GM12891 (cell line): ENCODE measurements around the gene FLT1.

Experiments used
- DNase-seq: peaks from one replicate; pipeline ENCODE4 v3.0.0; 2011; ENCODE audit warnings: low spot score; ENCODE audit not compliant: insufficient read length
- FAIRE-seq: peaks from 2 replicates; lab custom pipeline; 2011; peaks lifted over from hg19 to GRCh38; lab: Jason Lieb, UNC
- PAX5 ChIP-seq: IDR thresholded peaks from 2 replicates; pipeline ENCODE4 v1.6.1; 2011; ENCODE audit warnings: low read length, moderate library complexity, mild to moderate bottlenecking; ENCODE audit not compliant: insufficient read depth, severe bottlenecking
- POLR2A ChIP-seq: IDR thresholded peaks from 2 replicates; pipeline ENCODE4 v1.6.1; 2011; ENCODE audit warnings: low read depth, low read length, control low read depth
- POLR2AphosphoS5 ChIP-seq: IDR thresholded peaks from 2 replicates; pipeline ENCODE4 v1.6.1; 2011; ENCODE audit warnings: low read depth, low read length, control low read depth
- POU2F2 ChIP-seq: IDR thresholded peaks from 2 replicates; pipeline ENCODE4 v1.6.1; 2011; ENCODE audit warnings: low read depth, mild to moderate bottlenecking, control low read depth, low read length, moderate library complexity
- SPI1 ChIP-seq: IDR thresholded peaks from 2 replicates; pipeline ENCODE4 v1.6.1; 2011; ENCODE audit warnings: low read depth, low read length, control low read depth
- TAF1 ChIP-seq: IDR thresholded peaks from 2 replicates; pipeline ENCODE4 v1.6.1; 2011; ENCODE audit warnings: low read depth, low read length, control low read depth

The FLT1 gene

DNA sequence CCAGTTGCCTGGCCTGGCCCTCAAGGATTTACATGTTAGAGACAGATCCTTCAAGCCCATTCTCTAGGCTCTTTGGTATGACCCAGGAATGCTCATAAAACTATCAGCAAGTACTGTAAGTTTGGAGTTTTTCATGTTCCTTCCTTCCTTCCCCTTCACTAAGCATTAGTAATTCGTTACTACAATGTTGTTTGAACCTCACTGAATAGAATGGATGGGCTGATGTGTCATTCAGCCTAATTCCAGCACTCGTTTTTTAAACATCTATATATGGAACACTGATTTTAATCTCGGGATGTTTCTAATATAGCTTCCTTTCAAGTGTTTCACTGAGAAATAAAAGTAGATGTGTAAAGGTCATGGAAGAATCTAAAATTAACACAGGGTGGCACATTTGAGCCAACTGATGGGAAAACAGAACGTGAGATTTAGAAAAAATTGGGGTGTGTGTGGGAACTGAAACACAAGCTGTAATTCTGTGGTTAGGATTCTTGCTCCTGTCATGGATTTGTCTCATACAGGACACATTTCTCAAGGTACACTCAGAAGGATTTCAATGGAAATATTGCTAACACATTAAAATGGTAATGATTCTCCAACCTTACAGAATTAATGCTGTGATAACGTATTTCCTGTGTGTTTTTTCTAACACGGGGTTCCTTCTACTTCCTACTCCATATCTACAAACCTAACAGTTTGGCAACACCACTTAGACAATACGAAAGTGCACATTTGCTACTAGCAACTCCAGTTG lies 93.4 kb downstream of the FLT1 start:
- no peak for TF ChIP-seq POLR2A
- TF ChIP-seq SPI1, result no peak
- FAIRE-seq (peak; percentile 90), DNase-seq (no peak)

GRCh38 chr13:28396053-28396452 lies 98.9 kb downstream of the FLT1 start:
- no peak for DNase-seq
- FAIRE-seq, result no peak
- TF ChIP-seq PAX5 (no peak), POU2F2 (no peak), POLR2A (no peak), POLR2AphosphoS5 (no peak), SPI1 (no peak), TAF1 (no peak)

- TF ChIP-seq POU2F2 (no peak), POLR2AphosphoS5 (no peak), POLR2A (no peak), PAX5 (no peak), TAF1 (no peak), SPI1 (no peak)
- FAIRE-seq, result no peak
- no peak for DNase-seq
These were observed 100.5 kb downstream of the FLT1 start for GRCh38 chr13:28394422-28394821.

DNA sequence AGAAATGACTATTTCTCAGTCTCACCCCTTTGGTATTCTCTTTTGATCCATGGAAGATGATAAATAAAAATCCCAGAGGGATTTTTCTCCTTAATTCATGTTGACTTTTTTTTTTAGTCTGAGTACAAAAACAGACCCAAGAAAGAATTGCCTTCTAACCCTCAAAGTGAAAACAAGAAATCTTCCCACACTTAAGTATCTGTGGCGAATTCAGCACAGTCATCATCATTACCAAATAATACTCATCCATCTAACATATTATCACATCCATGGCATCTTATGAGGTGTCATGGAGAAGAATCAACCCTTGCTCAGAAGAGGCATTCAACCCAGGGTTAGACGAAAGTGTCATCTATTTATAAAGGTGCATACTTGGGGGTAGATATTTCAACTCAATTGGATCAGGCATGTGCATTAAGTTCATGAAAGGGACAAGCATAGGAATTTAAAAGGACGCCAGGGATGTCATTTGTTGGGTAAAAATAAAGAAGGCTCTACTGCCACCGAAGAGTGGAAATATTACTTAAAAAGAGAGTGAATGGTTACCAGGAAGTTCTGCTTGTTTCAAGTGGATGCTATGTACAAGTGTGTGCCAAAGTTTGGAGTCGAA lies 101.9 kb downstream of the FLT1 start:
- FAIRE-seq (no peak), DNase-seq (no peak)
- no peak for TF ChIP-seq POLR2A
- TF ChIP-seq POU2F2, result no peak
- TF ChIP-seq TAF1, result no peak
- TF ChIP-seq POLR2AphosphoS5, result no peak
- TF ChIP-seq PAX5, result no peak
- TF ChIP-seq SPI1, result no peak

DNA sequence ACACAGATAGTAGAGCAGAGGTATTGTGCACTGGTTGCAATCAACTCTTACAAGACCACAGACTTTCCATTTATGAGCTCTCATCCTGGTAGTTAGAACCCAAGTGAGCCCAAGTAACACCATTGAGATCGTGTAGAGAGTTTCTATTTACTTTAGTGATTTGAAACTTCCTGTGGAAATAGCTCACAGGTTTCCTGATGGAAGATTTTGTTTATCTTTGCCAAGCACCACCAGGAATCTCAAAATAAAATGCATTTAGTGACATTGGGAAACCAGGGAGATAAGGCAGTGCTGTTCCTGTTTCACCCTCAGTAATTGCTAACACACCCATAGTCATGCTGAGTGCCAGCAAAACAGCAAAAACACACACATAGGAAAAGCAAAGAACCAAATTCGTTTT lies 102.5 kb downstream of the FLT1 start:
- no peak for DNase-seq
- no peak for FAIRE-seq
- TF ChIP-seq SPI1, result no peak
- no peak for TF ChIP-seq POLR2A
- TF ChIP-seq POU2F2, result no peak
- TF ChIP-seq PAX5, result no peak
- TF ChIP-seq POLR2AphosphoS5, result no peak
- TF ChIP-seq TAF1, result no peak

GRCh38 chr13:28387740-28388501 lies 107.0 kb downstream of the FLT1 start:
- no peak for DNase-seq
- TF ChIP-seq TAF1, result no peak
- TF ChIP-seq POU2F2, result no peak
- FAIRE-seq, result no peak

DNA sequence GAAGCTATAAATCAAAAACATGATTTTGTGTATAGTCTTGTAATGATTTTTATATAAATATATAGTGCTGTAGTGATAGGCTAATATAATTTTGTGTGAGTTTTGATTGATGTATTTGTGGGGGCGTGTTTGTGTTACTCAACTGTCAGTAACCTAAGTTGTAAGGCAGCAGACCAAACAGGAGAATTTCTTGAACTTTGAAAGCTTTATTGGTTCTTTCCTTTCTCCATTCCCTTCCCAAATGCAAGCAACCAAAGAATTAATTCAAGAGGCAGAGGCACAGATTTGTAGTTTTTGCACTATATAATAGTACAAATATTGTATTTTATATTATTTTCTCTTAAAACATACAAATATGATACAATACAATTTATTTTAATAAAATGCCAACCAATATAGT lies 109.6 kb downstream of the FLT1 start:
- no peak for DNase-seq
- no peak for TF ChIP-seq SPI1
- no peak for TF ChIP-seq TAF1
- no peak for TF ChIP-seq POLR2AphosphoS5

DNA sequence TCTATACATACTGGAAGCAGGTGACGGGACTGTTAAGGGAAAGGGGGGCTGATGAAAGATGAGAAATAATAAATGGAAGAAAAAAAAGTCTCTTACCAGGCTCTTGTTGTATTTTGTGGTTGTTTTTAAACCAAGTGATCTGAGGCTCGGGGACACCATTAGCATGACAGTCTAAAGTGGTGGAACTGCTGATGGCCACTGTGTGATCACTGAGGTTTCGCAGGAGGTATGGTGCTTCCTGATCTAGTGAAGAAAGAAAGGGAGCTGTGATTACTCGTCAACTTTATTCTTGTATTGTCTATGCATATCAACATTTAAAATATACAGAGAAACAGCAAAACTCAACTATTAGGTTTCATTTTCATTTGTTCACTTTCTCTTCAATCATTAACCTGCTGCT lies 110.1 kb downstream of the FLT1 start:
- FAIRE-seq (no peak), DNase-seq (no peak)
- TF ChIP-seq PAX5 (no peak), POLR2A (no peak), POU2F2 (no peak), POLR2AphosphoS5 (no peak), SPI1 (no peak), TAF1 (no peak)

More for the DNA sequence above, 109.6 kb downstream of the FLT1 start:
- no peak for FAIRE-seq

DNA sequence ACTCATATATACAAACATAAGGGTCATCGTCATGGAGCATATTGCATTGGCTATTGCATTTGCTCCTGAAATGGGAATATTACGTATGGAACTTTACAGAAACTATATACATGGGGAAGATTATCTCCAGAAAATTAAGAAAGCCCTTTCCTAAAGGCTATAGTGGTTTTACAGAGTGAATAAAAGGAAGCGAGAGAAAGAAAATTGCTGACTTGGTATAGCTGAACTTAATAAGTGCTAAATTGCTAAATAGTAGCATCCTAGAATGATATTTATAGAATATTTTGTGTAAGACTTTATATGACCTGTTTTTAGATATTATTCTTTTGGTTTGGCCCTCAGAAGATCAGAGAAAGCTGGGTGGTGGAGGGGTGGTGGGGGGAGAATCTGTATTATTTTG lies 114.6 kb downstream of the FLT1 start:
- no peak for TF ChIP-seq PAX5
- TF ChIP-seq POLR2A, result no peak
- TF ChIP-seq POLR2AphosphoS5, result no peak
- TF ChIP-seq TAF1, result no peak
- no peak for TF ChIP-seq SPI1
- no peak for TF ChIP-seq POU2F2
- DNase-seq, result no peak
- no peak for FAIRE-seq
